ENCODE results near the gene MRPL36. TPM values are rescaled to one million over a fixed set of nuclear protein-coding genes. Genes with fewer than 3 reads are reported as not detected.

The MRPL36 gene
- total and polyA plus RNA-seq, 9 of the 15 experiments (the other 6 are each of a cell fraction or from before 2014, with no cell fraction given): 78.3 to 557 (median 124) TPM

- TF ChIP-seq KDM5B (IDR thresholded peaks at IDR 0.05; ENCODE audit: insufficient replicate concordance, low read depth, low read length): peak; percentile 14
- TF ChIP-seq CREB3L1 (IDR thresholded peaks at IDR 0.05; ENCODE audit: borderline replicate concordance, low read depth): peak; percentile 89
- peak; percentile 76 for TF ChIP-seq POLR2AphosphoS5 (IDR thresholded peaks at IDR 0.05; ENCODE audit: control insufficient read depth, insufficient read depth, low read depth, low read length)
- no peak for TF ChIP-seq NELFE (IDR thresholded peaks at IDR 0.05; ENCODE audit: insufficient read depth, insufficient read length)
- peak; percentile 84; the same call in 1 of the 2 replicates for TF ChIP-seq TOE1 (IDR thresholded peaks at IDR 0.05; ENCODE audit: borderline replicate concordance)
- TF ChIP-seq TOE1 (CRISPR knock-in tag; IDR thresholded peaks at IDR 0.05; ENCODE audit: borderline replicate concordance, low read depth): no peak
- TF ChIP-seq REST (IDR thresholded peaks at IDR 0.05; ENCODE audit: borderline replicate concordance): peak; percentile 75
- no peak for TF ChIP-seq REST (CRISPR knock-in tag; IDR thresholded peaks at IDR 0.05; ENCODE audit: low read depth)
- TF ChIP-seq ATF7 (IDR thresholded peaks at IDR 0.05): peak; percentile 64
- TF ChIP-seq SREBF2 (CRISPR knock-in tag; IDR thresholded peaks at IDR 0.05): no peak
- 0 out of 4 replicates have a peak, but pooled peaks of 1 of the 2 experiments have one; percentile 41 for TF ChIP-seq KDM4B (IDR thresholded peaks at IDR 0.05; ENCODE audit: borderline replicate concordance in 2 of 2, low read depth in 1 of 2)
- TF ChIP-seq ZBTB8A (IDR thresholded peaks at IDR 0.05; ENCODE audit: partially characterized antibody): no peak
These were observed at the start of gene MRPL36 (continued) for GRCh38 chr5:1799602-1800471.

Measured in K562 (cell line).